ENCODE data around the gene LRRC47.

Gene LRRC47

GRCh38 chr1:3796215-3797061 is at the start of gene LRRC47:
LRRC47 (minus strand) TSS chr1:3796498; CDS start chr1:3796476, 22 bp downstream.
- Histone ChIP-seq H2AFZ (ENCODE audit: low read length) (peak within 1 kb of the TSS; percentile 100), H3K4me2 (ENCODE audit: low read depth, low read length) (peak within 1 kb of the TSS; percentile 92), H3K9me3 (replicated peaks; ENCODE audit: insufficient read depth, low read length) (no peaks in the 10 kb centered on the region), H3K4me3 (ENCODE audit: low read length) (peak within 1 kb of the TSS; percentile 66), H3K4me1 (ENCODE audit: low read length) (peaks cover 6% of the 10 kb centered on the region), H3K27me3 (replicated peaks; ENCODE audit: insufficient read depth, low read length) (peaks cover 15% of the 10 kb centered on the region), H3K9ac (ENCODE audit: low read length) (peak within 1 kb of the TSS; percentile 79), H3K9me2 (replicated peaks; ENCODE audit: insufficient read depth, low read length) (no peaks in the 10 kb centered on the region), H3F3A (ENCODE audit: insufficient read depth, low read length) (no peaks in the 10 kb centered on the region), H3K27ac (ENCODE audit: low read length) (no peak within 1 kb of the TSS), H4K20me1 (ENCODE audit: insufficient read depth, low read length) (no peaks in the 10 kb centered on the region), H3K79me2 (ENCODE audit: low read length) (peaks cover 45% of the 10 kb centered on the region), H3K36me3 (replicated peaks; ENCODE audit: insufficient read depth, low read length) (no peaks in the 10 kb centered on the region)
- TF ChIP-seq CTCF (IDR thresholded peaks at IDR 0.05; ENCODE audit: low read length) (no peak), EZH2 (optimal IDR thresholded peaks at IDR 0.05; ENCODE audit: low read depth, low read length) (no peak), EZH2phosphoT487 (IDR thresholded peaks at IDR 0.05; ENCODE audit: low read length) (no peak)
- peak; percentile 94 for DNase-seq

GRCh38 chr1:3842912-3843311 is 46.6 kb upstream of the LRRC47 start:
- Histone ChIP-seq H4K20me1 (ENCODE audit: insufficient read depth, low read length) (no peaks in the 10 kb centered on the region), H2AFZ (ENCODE audit: low read length) (no peak overlapping the region), H3K9me3 (replicated peaks; ENCODE audit: insufficient read depth, low read length) (no peaks in the 10 kb centered on the region), H3K9ac (ENCODE audit: low read length) (no peak overlapping the region), H3K79me2 (ENCODE audit: low read length) (no peaks in the 10 kb centered on the region), H3K27me3 (replicated peaks; ENCODE audit: insufficient read depth, low read length) (no peaks in the 10 kb centered on the region), H3K36me3 (replicated peaks; ENCODE audit: insufficient read depth, low read length) (no peaks in the 10 kb centered on the region), H3F3A (ENCODE audit: insufficient read depth, low read length) (no peaks in the 10 kb centered on the region), H3K9me2 (replicated peaks; ENCODE audit: insufficient read depth, low read length) (no peaks in the 10 kb centered on the region), H3K4me3 (ENCODE audit: low read length) (no peak overlapping the region), H3K4me2 (ENCODE audit: low read depth, low read length) (no peak overlapping the region), H3K4me1 (ENCODE audit: low read length) (no peaks in the 10 kb centered on the region), H3K27ac (ENCODE audit: low read length) (no peak overlapping the region)
- no peak for DNase-seq
- no peak for TF ChIP-seq EZH2 (optimal IDR thresholded peaks at IDR 0.05; ENCODE audit: low read depth, low read length)
- TF ChIP-seq CTCF (IDR thresholded peaks at IDR 0.05; ENCODE audit: low read length): no peak
- no peak for TF ChIP-seq EZH2phosphoT487 (IDR thresholded peaks at IDR 0.05; ENCODE audit: low read length)

GRCh38 chr1:3841491-3841890 is 45.2 kb upstream of the LRRC47 start:
- TF ChIP-seq CTCF (IDR thresholded peaks at IDR 0.05; ENCODE audit: low read length) (no peak), EZH2 (optimal IDR thresholded peaks at IDR 0.05; ENCODE audit: low read depth, low read length) (no peak), EZH2phosphoT487 (IDR thresholded peaks at IDR 0.05; ENCODE audit: low read length) (no peak)
- Histone ChIP-seq H3F3A (ENCODE audit: insufficient read depth, low read length) (no peaks in the 10 kb centered on the region), H3K79me2 (ENCODE audit: low read length) (no peaks in the 10 kb centered on the region), H2AFZ (ENCODE audit: low read length) (no peak overlapping the region), H3K4me3 (ENCODE audit: low read length) (no peak overlapping the region), H3K9me2 (replicated peaks; ENCODE audit: insufficient read depth, low read length) (no peaks in the 10 kb centered on the region), H3K9me3 (replicated peaks; ENCODE audit: insufficient read depth, low read length) (no peaks in the 10 kb centered on the region), H3K27me3 (replicated peaks; ENCODE audit: insufficient read depth, low read length) (no peaks in the 10 kb centered on the region), H3K27ac (ENCODE audit: low read length) (no peak overlapping the region), H3K4me1 (ENCODE audit: low read length) (no peaks in the 10 kb centered on the region), H4K20me1 (ENCODE audit: insufficient read depth, low read length) (no peaks in the 10 kb centered on the region), H3K36me3 (replicated peaks; ENCODE audit: insufficient read depth, low read length) (no peaks in the 10 kb centered on the region), H3K9ac (ENCODE audit: low read length) (no peak overlapping the region), H3K4me2 (ENCODE audit: low read depth, low read length) (no peak overlapping the region)
- DNase-seq: no peak
